Stimulated activated CD8-positive, alpha-beta memory T cell treated with anti-CD3 and anti-CD28 coated beads, Interleukin-4, amount 100 ng/mL, for 1 hour (primary cell): ENCODE data around the gene TAOK1.
"Not testable (repeated sequence)": the region's sequence is repeated elsewhere in the genome, so short reads cannot be mapped to it uniquely, and the experiment has no call there.

Experiments
- DNase-seq, 2 donors: peaks; one replicate each; pipeline ENCODE4 v3.0.0-alpha.2; 2020; ENCODE audit warnings: low read depth in 2 of 2, low spot score in 1 of 2

TAOK1 gene

GRCh38 chr17:29443041-29443739 is 53.0 kb downstream of the TAOK1 start:
- DNase-seq = no peak

DNA sequence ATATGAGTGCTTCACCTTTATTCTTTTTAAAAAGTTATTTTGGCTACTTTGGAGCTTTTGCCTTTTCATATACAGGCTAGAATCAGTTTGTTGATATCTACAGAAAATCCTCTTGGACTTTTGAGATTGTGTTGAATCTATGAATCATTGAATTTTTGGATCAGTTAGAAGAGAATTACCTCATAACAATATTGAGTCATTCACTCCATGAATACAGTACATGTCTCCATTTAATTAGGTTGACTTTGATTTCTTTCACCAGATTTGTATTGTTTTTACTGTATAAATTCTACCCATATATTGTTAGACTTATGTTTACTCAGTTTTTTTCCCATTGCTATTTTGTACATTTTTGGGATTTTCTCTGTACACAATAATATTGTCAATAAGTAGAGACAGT is 54.4 kb downstream of the TAOK1 start:
- DNase-seq = no peak

DNA sequence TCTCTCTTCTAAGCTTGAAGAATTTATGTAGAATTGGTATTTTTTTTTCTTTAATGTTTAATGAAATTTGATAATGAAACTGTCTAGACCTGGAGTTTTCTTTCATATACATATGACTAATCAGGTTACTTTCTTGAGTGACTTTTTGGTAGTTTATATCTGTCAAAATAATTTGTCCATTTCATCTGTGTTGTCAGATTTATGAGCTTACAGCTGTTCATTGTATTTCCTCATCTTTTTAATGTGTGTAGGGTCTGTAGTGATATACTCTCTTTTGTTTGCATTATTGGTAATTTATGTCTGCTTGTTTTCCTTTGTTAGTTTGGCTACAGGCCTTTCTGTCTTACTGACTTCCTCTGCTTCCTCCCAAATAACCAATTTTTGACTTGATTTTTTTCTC is 55.7 kb downstream of the TAOK1 start:
- no peak for DNase-seq

DNA sequence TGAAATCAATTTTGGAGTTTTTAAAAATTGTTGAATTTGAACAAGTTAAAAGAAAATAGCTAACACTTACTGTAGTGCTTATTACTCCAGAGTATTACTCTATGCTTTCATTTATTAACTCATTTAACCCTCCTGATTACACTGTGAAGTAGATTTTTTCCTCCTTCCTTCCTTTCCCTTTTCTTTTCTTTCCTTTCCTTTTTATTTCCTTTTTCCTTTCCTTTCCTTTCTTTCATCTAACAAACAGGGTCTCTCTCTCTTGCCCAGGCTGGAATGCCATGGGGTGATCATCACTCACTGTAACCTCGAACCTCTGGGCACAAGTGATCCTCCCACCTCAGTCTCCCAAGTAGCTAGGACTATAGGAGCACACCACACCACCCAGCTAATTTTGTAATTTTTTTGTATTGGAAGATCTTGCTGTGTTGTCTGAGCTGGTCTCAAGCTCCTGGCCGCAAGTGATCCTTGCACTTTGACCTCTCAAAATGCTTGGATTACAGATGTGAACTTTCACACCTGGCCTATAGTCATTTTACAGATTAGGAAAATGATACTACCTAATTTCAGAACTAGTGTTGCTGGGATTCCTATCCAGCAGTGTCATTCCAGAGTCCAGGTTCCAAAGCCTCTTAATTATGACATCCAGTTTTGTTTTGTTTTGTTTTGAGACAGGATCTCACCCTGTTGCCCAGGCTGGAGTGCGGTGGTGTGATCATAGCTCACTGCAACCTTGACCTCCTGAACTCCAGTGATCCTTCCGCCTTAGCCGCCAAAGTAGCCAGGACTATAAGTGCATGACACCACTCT is 59.9 kb downstream of the TAOK1 start:
- no peak for DNase-seq

DNA sequence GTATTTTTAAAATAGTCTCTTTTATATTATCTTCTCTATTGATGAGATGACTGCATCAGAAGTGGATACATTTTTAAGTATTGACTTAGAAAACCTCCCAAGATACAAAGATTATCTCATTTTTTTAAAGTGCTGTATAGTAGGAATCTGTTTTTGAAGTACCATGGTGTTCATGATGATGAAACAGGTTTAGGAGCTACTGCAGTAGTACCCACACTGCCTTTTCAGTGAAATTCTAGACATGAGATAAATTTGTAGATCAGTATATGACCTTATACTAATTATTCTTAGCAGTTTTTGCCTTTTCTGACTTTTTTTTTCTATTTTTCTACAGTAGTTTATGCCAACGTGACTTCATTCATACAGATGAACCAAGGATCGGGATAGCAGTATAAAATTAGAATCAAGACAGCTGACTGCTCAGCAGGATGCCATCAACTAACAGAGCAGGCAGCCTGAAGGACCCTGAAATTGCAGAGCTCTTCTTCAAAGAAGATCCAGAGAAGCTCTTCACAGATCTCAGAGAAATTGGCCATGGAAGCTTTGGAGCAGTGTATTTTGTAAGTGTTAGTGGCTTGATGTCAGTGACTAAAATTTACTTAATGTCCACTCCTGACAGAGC is 61.1 kb downstream of the TAOK1 start:
- DNase-seq = no peak

DNA sequence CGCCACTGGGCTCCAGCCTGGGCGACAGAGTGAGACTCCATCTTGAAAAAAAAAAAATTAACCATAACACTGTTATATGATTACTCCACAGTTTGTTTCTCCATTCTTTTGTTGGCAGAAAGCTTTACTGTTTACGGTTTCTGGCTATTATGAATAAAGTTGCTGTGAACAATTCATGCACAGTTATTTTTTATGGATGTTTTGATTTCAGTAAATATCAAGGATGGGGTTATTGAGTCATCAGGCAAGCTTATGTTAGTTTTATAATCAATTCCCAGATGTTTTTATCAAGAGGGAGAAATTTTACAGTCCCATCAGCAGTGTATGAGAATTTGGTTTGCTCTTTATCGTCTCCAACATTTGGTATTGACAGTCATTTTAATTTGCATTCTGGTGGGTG is 67.9 kb downstream of the TAOK1 start:
- DNase-seq = no peak

- no peak for DNase-seq
Measured at GRCh38 chr17:29461483-29462206, 71.5 kb downstream of the TAOK1 start.

DNA sequence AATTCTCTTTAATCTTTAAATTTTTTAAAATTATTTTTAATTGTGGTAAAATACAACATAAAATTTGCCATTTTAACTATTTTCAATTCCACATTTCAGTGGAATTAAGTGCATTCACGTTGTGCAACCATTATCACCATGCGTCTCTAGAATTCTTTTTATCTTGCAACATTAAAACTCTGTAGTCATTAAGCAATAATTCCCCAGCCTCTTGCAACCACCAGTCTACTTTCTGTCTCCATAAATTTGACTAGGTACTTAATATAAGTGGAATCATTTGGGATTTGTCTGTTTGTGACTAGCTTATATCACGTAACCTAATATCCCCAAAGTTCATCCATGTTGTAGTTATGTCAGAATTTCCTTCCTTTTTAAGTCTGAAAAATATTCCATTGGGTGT is 79.1 kb downstream of the TAOK1 start:
- no peak for DNase-seq

DNA sequence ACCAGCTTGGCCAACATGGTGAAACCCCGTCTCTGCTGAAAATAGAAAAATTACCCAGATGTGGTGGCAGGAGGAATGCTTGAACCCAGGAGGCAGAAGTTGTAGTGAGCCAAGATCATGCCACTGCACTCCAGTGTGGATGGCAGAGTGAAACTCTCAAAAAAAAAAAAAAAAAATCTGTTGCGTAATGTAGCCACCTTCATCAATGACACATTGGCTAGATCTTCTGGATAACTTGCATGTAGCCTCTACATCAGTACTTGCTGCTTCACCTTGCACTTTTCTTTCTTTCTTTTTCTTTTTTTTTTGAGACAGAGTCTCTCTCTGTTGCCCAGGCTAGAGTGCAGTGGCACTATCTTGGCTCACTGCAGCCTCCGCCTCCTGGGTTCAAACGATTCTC is 83.3 kb downstream of the TAOK1 start:
- DNase-seq = not testable (repeated sequence)

DNA sequence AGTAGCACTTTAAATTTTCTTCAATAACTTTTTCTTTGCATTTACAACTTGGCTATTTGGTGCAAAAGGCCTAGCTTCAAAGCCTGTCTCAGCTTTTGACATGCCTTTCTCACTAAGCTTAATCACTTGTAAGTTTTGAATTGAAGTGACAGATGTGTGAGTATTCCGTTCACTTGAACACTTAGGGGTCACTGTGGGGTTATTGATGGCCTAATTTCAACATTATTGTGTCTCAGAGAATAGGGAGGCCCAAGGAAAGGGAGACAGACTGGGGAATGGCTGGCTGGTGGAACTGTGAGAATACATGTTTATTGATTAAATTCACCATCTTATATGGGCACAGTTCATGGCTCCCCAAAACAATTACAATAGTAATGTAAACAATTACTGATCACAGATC is 84.1 kb downstream of the TAOK1 start:
- DNase-seq = no peak

GRCh38 chr17:29475891-29476290 is 85.7 kb downstream of the TAOK1 start:
- no peak for DNase-seq

DNA sequence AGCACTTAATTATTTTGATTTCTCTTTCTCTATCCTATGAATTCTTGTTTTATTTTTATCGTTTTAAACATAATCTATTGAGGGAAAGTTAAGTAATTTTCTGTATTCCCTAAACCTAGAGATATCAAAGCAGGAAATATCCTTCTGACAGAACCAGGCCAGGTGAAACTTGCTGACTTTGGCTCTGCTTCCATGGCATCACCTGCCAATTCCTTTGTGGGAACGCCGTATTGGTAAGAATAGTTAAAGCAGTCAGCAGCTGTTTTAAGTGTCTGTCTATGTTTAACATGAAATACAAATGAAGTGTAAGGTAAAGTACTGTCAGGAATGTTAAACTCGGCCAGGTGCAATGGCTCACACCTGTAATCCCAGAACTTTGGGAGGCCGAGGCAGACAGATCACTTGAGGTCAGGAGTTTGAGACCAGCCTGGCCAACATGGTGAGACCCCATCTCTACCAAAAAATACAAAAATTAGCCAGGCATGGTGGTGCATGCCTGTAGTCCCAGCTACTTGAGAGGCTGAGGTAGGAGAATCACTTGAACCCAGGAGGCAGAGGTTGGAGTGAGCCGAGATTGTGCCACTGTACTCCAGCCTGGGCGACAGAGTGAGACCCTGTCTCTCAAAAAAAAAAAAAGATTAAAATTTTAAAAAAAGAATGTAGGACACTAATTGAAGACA is 90.2 kb downstream of the TAOK1 start:
- DNase-seq = not testable (repeated sequence)

- DNase-seq = no peak
Measured at GRCh38 chr17:29483503-29483902, 93.3 kb downstream of the TAOK1 start.

GRCh38 chr17:29495011-29495410 is 104.8 kb downstream of the TAOK1 start:
- no peak for DNase-seq

GRCh38 chr17:29504711-29505110 is 114.5 kb downstream of the TAOK1 start:
- no peak for DNase-seq

DNA sequence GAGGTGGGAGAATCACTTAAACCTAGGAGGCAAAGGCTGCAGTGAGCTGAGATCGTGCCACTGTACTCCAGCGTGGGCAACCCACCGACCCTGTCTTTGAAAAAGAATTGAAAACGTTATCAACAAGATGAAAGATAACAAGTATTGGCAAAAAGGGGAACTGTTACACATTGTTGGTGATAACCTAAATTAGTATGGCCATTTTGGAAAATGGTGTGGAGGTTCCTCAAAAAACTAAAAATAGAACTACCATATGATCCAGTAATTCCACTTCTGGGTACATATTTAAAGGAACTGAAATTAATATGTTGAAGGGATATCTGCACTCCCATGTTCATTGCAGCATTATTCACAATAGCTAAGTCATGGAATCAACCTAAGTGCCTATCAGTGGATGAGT is 115.7 kb downstream of the TAOK1 start:
- no peak for DNase-seq

DNA sequence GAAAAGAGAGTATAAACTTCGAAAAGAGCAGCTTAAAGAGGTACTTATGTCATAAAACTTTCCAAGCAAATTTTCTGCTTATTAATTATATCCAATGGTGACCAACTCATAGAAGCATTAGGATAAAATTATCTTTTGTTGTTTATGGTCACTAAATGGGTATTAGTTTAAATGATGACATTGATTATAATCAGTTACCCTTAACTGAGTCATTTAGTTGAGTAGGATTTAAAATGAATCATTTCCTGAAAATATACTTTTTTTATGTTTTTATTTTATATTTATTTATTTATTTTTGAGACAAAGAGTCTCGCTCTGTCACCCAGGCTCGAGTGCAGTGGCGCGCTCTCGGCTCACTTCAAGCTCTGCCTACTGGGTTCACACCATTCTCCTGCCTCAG is 120.8 kb downstream of the TAOK1 start:
- no peak for DNase-seq

GRCh38 chr17:29514792-29515191 is 124.6 kb downstream of the TAOK1 start:
- no peak for DNase-seq

- DNase-seq = no peak
Measured at GRCh38 chr17:29518359-29518758, 128.2 kb downstream of the TAOK1 start.

DNA sequence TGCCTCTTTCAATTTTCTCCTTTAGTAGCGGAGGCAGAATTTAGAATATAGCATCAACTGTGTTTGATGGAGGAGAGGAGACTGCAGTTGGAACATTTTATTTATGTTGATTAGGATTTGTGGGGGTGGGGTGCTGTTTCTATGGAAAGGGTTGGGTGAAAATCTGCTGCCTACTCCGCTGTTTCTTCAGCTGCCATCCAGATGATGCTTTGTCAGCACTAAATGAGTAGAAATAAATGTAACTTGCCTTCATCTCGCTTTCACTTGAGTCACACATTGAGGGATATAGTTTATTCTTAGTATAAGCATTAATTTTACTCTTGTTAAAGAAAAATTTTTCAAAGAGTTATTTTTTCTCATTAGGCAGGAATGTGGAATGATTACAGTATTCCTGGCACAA is 134.5 kb downstream of the TAOK1 start:
- no peak for DNase-seq

- DNase-seq = no peak
Measured at GRCh38 chr17:29526322-29526721, 136.2 kb downstream of the TAOK1 start.
